ENCODE measurements around the gene A4GALT.

DNA sequence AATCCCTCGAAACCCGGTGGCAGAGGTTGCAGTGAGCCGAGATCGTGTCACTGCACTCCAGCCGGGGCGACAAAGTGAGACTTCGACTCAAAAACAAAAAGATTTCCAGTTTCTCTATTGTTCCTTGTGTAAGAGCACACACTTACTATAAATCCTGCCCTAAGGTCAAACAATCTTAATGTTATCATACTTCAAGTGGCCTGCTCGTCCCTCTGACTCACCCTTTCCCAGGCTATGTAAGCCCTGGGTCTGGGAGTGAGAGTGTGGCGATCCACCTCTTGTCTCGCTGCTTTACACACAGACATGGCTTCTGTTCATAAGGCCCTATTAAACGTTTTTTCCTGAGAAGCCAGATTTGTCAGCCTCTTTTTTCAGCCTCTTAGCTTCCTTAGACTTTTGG is 24.4 kb upstream of the A4GALT start:
- TF ChIP-seq EZH2 (IDR thresholded peaks at IDR 0.05; ENCODE audit: insufficient read depth, poor library complexity, severe bottlenecking): no peak
- no peak for TF ChIP-seq EZH2phosphoT487 (IDR thresholded peaks at IDR 0.05; ENCODE audit: insufficient read depth, low read depth)
